Activated T-cell treated with anti-CD3 and anti-CD28 coated beads for 4 hours (primary cell): ENCODE data around the gene ELMO1.

Experiments
- DNase-seq: peaks from one replicate; pipeline ENCODE4 v3.0.0-alpha.2; 2020

Gene ELMO1

DNA sequence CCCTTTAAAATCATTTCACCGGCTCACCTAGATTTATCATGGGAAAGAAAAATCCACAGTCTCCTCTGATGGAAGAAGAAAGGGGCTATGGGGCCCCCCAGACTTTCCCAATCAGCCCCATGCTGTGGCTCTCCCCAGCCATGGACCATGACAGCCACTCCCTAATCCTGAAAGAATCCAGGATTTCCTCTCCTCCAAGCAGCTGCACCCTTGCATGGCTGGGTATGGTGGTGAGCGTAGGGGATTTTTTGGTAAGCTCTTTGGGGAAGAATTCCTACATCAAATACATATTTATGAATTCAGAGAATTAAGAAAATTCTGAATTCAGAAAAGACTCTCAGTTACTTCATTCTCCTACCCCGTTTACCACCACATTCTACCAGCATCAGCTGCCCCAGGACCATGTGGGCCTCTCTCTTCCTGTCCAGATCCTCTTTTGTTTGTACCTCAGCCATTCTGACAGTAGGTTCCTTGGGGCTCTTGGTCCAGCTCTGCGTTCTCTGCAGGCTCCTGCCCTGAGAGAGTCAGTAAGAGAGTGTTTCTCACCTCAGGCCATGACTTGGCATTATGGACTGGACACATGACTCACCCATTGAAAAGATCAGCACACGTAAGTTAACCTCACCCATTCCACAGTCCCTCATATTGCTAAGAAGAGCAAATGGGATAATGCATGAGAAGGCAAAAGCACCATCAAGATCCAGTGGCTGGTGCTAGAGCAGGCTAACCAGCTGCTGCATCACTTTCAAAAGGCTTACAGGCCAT is 337.8 kb downstream of the ELMO1 start:
- DNase-seq, result no peak

DNA sequence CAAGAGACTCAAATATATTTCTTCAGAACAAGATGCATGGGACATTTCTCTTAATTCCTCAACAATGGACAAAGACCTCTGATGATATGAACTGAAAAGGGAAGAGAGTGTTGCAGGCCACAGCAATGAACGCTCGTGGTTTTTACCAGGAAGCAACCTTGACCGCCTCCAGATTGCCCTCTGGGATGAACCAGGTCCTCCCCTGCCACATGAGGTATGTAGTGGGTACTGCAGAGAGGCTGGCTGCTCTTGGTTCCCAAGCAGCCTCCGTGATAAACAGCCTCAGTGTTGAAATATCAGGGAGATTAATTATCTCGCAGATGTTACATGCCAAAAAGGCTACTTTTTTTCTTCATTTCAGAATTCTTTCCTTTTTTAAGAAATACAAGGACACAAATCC is 338.8 kb downstream of the ELMO1 start:
- no peak for DNase-seq

DNA sequence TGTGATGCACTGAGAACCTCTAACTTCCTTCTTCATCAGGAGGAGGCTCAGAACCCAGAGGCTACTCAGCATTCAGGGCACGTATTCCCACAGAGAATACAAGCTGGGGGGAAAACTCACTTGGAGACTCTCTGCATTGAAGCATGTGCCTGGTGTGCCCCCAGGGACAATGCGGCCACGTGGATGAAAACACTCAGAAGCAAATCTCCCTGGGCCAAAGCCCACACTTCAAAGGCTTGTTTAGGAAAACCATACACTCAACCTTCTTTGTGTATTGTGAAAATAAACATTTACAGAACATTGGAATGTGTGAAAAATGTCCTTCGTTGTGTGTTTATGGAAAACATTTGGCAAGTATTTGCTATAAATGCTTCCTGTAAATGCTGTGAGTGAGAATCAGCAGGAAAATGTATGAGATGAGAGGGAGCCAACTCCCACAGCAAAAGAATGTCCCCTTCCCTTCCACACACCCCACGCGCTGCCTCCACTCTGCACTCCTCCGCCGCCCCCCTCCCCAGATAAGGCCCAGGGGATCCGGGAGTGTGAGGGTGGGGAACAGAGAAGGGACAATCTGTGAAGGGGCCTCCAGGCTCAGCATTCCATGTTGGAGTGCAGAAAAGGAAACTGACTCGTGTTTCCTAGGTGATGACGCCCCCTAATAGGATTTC is 339.5 kb downstream of the ELMO1 start:
- no peak for DNase-seq

DNA sequence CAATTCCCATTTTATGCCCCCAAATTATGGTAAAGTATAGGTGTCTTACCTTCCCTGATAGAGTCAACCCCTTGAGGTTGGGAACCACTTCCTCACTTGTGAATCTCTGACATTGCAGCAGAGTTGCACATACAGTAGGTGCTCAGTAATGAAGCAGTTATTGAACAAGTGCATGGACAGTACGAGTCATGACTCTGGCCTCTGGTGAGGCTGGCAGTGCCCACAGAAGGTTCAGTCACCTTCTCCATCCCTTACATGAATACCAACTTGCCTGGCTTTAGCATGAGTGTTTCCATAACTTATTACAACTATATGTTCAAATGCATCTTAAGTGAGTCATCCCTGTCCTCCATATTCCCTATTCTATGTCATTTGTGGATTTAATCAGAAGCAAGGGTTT is 340.0 kb downstream of the ELMO1 start:
- DNase-seq, result no peak

DNA sequence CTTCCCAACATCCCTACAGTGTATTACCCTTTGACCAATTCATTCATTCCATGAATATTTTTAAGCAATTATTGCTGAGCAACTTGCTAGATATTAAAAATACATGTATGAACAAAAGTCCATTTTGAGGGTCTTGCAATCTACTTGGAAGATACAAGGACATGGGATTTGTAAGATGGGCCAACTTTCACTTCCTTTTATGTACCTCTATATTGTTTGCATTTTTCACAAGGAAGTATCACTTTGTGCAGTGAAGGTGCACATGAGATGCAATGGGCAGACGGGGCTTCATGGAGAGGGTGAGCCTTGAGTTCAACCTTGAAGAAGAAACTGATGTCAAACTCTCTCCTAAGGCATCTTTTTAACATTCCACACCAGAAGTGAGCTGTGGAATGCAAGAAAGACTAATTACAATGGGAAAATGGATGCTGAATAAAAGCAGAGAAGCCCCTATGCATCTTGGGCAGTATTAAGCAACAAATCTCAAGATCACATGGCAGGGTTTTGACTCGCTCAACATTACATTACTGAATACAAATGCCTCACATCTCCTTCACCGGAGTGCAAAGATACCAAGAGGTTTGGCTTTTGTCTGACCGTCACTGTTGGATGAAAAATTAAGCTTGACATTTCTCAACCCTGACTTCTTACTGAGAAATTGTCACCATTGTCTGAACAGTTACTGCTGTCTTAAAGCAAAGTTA is 341.5 kb downstream of the ELMO1 start:
- DNase-seq, result no peak

DNA sequence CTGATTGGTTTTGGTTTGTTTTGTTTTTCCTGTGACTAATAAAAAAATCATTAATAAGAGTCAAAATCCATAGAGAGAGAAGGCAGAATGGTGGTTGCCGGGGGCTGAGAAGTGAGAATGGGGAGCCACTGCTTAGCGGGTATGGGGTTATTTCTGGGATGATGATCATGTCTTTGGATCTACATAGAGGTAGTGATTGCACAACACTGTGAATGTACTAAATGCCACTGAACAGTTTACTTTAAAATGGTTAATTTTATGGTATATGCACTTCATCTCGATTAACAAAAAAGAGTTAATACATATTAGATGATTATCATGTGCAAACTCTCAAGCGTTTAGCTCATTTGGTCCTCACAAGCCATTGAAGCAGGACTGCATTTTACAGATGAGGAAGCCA is 342.9 kb downstream of the ELMO1 start:
- no peak for DNase-seq

DNA sequence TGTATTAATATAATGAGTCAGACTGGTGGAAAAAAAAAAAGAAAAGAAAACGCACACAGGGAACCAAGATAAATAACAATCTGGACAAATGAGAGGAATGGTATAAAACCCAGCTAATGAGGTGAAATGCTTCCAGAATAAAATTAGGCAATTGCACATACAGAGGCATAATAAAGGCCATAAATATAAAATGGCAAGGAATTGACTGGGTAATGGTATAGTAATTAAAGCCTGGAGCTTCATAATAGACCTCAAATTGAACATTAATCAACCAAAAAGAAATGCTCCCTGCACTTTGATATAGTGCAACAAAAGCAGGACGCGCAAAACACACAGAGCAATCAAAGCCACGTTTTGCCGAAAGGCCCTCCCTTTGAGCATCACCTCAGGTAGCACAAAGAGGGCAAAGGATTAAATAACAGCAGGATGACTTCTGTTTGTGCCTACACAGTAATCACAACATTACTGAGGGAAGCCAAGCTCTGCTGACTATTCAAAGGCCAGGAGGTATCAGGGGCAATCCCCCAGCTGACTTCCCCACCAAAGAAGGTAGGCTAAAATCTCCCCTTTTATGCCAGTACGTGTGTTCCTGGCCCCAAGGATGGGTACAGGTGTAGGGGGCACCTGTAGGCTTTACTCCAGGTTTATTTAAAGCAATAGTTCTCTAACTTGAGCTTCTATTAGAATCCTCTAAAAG is 343.7 kb downstream of the ELMO1 start:
- DNase-seq, result no peak

DNA sequence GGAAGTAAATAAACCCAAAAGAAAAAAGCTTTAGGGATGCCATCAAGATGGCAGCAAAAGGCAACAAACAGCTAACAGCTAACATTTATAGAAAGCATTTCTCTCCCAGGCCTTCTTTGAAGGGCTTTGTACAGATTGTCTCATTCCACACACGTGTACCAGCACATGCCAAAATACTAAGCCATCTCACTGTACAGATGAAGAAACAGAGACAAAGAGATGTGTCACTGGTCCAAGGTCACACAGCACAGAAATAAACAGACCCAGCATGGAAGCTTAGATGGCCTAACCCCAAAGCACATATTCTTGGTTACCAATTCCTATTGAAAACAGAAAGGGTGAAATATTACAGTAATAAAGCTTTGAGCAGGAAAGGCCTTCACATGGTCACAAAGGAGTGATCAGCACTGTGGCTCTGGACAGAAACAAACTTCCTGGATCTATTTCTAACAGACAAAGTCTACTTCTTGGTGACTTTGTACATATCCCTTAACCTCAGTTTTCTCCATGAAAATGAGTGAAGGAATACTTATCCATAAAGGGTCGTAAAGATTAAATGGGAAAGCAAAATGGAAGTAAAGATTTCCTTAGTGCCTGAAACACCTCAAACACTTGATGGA is 346.0 kb downstream of the ELMO1 start:
- no peak for DNase-seq

DNA sequence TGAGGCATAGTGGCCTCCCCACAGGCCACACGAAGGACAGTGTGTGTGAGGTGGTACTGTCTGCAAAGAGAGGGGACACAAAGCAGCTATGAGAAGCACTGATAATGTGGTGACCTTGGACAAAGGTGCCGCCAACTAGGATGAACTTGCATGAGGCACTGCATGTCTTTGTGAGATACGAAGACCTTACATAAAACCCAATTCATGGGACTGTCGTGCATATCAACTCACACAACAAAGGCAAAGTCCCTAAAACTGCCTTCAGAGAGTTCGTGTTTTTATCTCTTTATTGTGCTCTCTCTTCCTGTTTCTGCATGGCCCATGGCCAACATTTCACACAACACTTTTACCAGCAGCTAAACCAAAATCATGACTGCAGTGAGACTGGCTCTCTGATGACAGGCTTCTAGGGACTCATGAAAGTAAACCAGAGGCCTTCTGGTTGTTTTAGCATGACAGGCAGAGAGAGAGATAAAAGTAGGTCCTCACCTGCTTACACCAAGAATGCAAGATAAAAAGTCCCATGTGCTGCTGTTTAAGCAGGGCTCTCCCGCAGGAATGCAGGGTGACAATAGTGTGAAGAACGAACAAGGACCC is 347.8 kb downstream of the ELMO1 start:
- no peak for DNase-seq

DNA sequence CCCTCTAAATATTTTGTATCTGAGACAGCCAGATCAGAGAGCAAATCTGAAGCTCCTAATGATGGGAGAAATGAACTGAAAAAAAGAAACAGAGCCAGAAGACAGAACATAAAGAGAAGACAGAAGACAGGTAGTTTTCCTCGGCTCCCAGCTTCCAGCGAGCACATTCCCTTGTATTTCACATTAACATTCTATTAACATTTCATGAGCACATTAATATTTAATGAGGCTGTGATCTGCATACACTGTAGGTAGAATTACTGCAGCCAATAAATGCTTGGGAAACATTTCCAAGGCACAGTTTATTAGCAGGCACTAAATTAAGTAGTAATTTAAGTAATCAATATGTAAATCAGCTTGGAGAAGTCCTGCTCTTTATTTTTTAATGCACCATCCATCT is 349.9 kb downstream of the ELMO1 start:
- no peak for DNase-seq

DNA sequence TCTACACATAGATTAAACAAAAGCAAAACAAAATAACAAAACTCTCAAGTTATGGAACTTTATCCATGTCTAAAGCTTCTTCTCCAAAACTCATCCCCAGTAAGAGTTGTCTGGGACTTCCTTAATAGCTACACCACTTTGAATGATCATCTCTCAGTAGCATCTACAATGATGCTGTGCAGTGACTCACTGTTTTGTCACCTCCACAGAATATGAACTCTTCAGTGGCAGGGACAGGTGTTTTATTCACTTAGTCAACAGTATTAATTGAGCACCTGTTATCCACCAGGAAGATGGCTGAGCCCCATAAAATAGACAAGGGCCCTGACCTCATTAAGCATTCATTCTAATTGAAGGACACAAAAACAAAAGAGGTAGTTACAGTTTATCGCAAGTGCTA is 350.7 kb downstream of the ELMO1 start:
- no peak for DNase-seq

DNA sequence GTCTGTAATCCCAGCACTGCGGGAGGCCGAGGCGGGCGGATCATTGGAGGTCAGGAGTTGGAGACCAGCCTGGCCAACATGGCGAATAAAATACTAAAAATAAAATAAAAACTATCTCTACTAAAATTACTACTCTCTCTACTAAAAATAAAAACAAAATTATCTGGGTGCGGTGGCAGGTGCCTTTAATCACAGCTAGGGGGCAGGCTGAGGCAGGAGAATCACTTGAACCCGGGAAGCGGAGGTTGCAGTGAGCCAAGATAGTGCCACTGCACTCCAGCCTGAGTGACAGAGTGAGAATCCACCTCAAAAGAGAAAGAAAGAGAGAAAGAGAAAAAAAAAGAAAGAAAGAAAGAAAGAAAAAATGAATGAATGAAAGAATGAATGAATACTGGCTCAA is 351.4 kb downstream of the ELMO1 start:
- no peak for DNase-seq

DNA sequence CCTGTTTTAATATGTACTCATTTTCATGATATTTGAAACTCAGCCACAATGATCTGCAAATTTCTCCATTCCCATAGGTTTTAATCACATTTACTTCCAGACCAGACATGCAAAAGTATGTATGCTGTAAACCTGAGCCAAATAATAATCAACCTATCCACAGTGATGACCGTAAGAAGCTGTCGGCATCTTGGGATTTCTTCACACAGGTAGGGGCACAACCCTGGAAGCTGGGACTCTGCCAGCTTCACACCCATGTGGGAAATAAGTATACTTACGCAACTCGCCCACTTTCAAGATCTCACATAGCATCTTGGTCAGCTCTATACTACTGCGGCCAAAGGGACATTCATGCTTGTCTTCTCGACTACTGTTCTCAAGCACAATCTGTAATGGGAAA is 352.3 kb downstream of the ELMO1 start:
- no peak for DNase-seq

DNA sequence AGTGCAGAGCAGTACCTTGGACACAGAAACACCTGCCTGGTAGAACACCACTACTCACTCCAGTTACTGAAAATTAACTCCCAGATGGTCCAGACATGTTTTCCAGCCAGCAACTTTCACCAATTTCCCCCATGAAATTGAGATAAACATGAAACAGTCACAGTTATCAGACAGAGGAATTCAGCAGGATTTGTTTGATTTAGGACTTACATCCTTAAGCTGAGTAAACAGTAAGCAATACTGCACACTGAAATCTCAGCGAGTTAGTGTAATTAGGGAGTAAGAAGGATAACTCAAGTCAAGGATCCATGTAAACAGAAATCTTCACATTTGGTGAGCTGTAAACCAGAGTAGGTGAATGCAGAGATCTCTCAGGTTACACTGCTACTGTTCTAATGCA is 353.5 kb downstream of the ELMO1 start:
- DNase-seq, result no peak

DNA sequence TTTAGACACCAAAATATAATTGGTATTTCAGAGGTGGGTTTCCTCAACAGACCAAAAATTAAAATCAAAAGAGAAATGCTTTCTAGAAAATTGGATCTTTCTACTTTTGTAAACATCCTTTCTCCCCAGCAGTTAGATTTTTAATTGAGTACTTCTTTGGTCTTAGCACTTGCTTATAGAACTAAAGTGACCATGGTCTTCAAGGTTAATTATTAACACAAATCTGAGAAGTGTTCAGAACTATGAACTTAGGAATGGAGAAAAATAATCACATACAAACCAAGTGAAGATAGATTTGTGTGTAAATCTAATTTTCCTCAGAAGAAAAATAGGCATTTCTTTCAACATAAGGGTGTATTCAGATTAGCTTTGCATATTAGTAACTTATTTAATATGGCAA is 355.4 kb downstream of the ELMO1 start:
- DNase-seq, result no peak

DNA sequence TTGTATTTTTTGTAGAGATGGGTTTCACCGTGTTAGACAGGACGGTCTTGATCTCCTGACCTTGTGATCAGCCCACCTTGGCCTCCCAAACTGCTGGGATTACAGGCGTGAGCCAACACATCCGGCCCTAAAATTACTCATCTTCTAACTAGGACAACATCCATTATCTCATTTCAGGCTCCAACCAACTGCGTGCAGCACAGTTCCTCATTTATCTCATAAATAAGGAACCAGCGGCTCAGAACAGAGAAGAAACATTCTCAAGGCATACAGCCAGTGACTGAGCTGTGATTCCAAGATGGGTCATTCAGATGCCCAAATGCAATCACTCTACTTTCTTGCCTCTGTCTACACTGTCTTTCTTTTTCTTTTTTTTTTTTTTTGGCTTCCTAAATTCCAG is 356.1 kb downstream of the ELMO1 start:
- DNase-seq, result no peak

DNA sequence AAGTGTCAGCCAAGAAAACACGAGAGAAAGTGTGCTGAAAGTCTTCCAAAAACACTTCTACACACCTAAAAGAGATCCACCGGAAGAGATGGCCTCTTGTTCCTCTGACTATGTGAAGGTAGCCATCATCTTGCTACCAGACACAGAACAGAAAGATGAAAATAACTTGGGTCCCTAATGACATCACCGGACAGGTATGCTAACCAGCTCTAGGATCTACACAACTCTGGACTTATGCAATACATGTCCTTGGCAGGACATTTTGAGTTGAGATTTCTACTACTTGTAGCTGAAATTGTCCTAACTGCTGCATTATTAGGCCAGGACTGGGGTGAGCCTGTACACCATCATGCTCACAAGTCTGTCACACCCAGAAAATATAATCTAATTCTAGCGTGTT is 358.7 kb downstream of the ELMO1 start:
- DNase-seq, result no peak

DNA sequence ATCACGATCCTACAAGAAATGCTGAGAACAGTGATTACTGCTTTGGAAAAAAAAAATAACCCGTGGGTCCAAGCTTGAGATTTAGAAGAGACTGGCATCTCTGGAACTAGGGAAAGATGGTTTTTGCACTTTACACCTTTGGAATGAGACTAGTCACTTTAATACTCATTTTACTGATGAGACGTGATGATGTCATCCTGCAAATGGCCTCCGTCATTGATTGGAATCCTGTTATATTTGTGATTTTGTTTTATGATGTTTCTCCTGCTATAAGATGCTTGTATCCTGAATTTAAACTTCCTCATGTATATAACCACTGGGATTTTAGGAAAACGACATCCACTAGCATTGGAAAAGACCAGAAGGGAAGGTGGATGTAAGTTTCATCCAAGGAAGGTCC is 363.1 kb downstream of the ELMO1 start:
- no peak for DNase-seq

DNA sequence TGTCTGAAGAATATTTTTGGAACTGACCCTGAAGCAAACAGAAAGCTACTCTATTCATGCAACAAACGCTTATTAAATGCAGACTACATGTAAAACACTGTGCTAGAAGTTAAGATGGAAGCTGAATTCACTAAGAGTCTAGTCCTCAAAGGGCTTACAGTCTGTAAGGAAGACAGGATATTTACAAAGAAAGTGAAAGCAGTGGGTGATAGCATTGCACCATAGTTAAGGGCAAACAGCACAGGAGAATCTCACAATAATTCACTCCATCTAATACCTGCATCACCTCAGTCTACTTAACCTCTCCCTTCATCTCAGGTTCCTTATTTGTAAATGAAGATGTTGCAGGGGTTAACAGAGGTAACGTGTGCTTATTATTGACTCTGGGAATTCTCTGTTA is 364.4 kb downstream of the ELMO1 start:
- no peak for DNase-seq

DNA sequence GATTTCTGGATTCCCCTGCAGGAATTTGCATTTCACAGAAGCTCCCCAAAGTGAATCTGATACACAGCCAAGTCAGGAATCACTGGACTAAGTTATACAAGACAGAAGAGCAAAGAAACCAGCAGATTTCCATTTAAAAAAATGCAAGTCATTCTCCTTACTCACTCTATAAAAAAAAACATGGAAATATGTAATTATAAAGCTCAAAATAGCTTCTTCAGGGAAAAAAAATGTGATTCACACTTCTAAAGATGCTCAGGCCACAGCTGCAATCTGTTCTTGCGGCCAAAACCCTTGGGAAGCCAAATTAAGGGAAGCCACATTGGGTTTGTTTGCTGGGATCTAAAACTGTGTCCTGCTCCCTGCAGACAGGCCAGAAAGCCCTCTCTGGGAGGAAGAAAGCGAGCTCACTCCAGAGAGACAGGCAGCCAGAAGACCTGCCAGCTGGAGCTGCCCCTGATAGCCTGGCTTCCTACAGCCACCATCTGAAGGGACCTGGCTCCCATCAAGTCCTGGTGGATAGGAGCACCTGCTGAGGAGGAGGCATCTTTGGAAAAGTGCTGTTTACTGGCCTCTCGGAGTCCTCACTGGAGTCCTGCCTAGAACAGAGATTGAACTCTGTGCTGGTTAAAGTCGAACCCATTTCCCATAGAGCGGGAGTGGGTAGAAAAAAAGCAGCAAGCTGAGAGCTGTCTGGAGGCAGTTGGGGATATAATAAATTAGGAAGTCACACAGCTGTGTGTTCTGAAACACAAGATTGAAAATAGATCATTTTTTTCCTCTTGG is 365.2 kb downstream of the ELMO1 start:
- no peak for DNase-seq

DNA sequence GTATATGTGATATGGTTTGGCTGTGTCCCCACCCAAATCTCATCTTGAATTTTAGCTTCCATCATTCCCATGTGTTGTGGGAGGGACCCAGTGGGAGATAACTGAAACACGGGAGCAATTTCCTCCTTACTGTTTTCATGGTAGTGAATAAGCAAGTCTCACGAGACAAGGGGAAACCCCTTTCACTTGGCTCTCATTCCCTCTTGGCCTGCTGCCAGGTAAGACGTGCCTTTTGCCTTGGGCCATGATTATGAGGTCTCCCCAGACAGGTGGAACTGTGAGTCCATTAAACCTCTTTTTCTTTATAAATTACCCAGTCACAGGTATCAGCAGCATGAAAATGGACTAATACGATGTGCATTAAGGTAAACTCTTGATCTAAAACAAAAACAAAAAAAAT is 367.2 kb downstream of the ELMO1 start:
- no peak for DNase-seq

DNA sequence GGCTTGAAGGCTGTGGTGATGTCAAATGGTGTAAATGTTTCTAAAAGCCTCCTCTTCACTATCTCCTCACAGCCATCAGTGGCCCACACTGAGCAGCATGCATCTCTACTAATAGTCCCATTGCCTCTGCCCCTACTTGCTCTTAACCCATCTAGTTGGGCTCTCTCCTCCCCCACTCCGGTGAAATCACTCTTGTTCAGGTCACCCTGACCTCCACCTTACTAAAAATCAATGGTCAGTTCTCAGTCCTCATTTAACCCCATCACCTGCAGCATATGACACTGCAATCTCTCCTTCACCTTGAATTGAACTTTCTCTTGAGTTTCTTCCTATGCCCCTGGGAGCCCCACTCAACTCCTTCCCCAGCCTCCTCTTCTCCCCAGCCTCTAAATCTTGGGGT is 369.2 kb downstream of the ELMO1 start:
- no peak for DNase-seq
